Activated CD8-positive, alpha-beta memory T cell treated with anti-CD3 and anti-CD28 coated beads, Interleukin-2, amount 50 U/mL, for 48 hours (primary cell): ENCODE measurements around the gene TESK2.

ENCODE experiments used
- DNase-seq: peaks from one replicate; pipeline ENCODE4 v3.0.0-alpha.2; 2020

Gene TESK2

DNA sequence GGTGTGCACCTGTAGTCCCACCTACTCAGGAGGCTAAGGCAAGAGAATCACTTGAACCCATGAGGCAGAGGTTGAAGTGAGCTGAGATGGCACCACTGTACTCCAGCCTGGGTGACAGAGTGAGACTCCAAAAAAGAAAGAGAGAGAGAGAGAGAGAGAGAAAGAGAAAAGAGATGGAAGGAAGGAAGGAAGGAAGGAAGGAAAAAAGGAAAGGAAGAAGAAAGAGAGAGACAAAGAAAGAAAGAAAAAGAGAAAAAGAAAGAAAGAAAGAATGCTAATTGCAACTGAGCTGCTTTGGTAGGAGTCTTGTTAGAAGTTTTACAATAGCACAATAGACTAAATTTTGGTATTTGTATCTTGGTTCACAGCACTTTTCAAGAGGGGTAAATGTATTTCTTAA lies 25.7 kb downstream of the TESK2 start:
- no peak for DNase-seq

- no peak for DNase-seq
Measured at GRCh38 chr1:45458894-45459293, 32.1 kb downstream of the TESK2 start.

DNA sequence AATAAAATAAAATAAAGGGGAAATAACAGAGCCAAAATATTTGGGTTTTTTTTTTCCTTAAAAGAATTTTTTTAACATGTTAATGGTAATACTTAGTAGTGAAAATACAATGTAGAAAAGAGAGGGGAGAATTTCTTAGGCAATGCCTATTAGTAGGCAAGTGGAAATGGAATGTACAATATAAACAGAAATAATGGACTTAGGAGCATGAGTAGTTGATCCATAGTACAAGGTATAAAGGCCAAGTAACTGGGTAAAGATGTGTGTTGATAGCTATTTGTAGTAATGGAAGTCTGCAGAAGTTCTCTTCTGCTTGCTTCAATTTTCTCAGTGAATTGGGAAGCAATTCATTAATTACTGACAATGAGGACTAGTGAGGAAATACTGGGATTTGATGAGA lies 34.4 kb downstream of the TESK2 start:
- DNase-seq: no peak

DNA sequence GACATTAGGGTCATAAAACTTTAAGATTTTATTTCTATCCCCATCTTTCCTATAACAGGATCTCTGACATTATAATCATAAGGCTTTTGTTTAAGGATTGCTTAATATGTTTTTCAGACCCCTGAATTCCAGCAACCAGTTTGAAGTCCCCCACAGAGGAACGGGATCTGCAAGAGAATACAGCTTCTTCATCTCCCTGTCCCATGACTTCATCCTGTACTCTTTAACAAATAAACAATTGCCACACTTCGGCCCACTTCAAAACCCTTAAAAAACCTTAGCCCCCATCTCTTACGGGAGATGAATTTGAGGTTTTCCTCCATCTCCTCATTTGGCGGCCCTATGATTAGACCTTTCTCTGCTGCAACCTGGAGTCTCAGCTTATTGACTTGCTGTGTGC lies 35.8 kb downstream of the TESK2 start:
- no peak for DNase-seq

DNA sequence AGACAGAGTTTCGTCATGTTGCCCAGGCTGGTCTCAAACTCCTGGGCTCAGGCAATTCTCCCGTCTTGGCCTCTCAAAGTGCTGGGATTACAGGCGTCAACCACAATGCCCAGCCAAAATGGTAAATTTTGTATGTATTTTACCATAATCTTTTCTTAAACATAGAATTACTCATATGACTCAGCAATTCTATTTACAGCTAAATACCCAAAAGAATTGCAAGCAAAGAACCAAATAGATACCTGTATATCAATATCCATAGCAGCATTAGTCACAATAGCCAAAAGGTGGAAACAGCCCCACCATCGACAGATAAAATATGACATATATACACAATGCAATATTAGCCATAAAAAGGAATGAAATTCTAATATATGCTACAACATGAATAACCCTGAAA lies 36.5 kb downstream of the TESK2 start:
- no peak for DNase-seq

GRCh38 chr1:45452503-45452902 lies 38.5 kb downstream of the TESK2 start:
- DNase-seq: no peak

GRCh38 chr1:45448357-45448756 lies 42.6 kb downstream of the TESK2 start:
- no peak for DNase-seq

GRCh38 chr1:45446950-45447672 lies 43.9 kb downstream of the TESK2 start:
- no peak for DNase-seq

GRCh38 chr1:45446530-45446929 lies 44.4 kb downstream of the TESK2 start:
- DNase-seq: no peak

- DNase-seq: no peak
Measured at GRCh38 chr1:45444609-45445131, 46.3 kb downstream of the TESK2 start.

- no peak for DNase-seq
Measured at GRCh38 chr1:45443580-45444446, 47.1 kb downstream of the TESK2 start.

DNA sequence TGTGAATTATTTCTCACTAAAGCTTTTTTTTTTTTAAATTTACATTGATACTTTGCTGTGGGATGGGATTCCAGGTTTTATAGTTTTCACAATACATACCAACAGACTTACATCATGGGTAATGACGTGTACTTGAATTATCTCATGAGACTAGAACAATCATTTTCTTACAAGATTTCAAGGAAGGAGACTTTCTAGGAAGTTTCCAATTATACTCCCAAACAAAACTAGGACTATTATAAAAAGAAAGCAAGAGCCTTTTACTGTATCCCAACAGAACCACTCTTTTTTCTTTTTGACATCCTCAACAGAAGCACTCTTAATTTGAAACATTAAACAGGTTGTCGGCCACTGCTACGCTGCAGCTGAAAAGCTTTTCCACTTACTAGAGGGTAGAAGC lies 48.7 kb downstream of the TESK2 start:
- no peak for DNase-seq

GRCh38 chr1:45437323-45437722 lies 53.6 kb downstream of the TESK2 start:
- no peak for DNase-seq

GRCh38 chr1:45430490-45430889 lies 60.5 kb downstream of the TESK2 start:
- DNase-seq: no peak

DNA sequence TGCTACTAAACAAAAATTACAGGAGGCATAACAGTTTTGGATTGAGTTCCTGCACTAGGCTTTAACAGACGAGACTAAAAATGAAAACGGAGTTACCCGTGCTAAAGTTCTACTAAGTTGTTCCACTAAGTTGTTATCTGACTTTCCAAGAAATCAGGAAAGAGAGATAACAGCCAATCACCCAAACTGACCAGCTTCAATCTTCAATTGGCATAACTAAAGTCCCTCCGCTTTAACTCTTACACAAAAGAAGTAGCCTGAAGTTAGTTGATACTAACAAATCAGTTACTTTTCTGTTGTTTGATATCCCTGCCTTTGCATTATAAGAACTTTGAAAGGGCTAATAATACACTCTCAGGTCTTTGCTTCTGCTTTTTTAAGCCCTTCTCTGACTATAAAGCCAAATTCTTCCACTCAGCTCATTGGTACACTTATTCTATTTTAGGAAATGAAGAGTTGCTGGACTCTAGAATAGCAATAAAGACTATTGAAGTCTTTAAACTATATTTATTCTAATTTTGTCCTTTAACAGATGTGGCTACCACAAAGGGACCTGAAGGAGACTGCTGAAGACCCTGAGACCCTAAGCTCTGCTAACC lies 61.3 kb downstream of the TESK2 start:
- no peak for DNase-seq

GRCh38 chr1:45423906-45424678 lies 66.9 kb downstream of the TESK2 start:
- no peak for DNase-seq

DNA sequence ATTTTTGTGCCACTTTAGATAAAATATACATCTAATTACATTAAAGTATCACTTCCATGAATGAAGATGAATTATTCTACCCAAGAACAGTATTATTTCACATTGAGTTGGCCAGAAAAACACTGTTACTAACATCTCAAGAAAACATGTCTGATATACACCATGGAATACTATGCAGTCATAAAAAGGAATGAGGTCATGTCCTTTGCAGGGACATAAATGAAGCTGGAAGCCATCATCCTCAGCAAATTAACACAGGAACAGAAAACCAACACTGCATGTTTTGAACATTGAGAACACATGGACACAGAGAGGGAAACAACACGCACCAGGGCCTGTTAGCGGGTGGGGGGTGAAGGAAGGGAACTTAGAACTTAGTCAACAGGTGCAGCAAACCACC lies 69.0 kb downstream of the TESK2 start:
- no peak for DNase-seq

GRCh38 chr1:45414746-45415145 lies 76.2 kb downstream of the TESK2 start:
- DNase-seq: no peak

DNA sequence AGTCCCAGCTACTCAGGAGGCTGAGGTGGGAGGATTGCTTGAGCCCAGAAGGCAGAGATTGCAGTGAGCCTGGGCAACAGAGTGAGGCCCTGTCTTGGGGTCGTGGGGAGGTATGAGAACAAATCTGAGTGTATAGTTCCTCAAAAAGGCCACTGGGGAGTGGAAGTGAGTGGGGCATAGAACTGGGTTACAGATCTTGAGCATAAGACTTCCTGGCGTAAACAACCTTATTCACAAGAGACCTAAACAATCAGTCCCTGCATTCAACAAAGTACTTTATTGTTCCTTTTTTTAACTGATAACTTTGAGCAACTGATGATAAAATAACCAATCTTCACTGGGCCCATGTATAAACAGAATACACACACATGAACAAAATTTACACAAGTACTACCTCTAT lies 78.1 kb downstream of the TESK2 start:
- DNase-seq: no peak

DNA sequence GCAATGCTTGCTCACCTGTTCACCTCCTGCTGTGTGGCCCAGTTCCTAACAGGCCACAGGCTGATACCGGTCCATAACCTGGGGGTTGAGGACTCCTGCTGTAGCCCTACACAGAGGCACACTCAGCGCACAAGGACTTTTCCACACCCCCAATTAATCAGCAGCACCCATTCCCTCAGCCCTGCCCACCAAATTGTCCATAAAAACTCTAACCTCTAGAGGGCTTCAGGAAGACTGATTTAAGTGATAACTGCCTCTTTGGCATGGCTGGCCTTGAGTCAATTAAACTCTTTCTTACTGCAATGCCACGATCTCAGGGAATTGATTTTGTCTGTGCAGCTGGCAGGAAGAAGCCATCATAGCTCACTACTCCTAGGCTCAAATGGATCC lies 79.5 kb downstream of the TESK2 start:
- no peak for DNase-seq

DNA sequence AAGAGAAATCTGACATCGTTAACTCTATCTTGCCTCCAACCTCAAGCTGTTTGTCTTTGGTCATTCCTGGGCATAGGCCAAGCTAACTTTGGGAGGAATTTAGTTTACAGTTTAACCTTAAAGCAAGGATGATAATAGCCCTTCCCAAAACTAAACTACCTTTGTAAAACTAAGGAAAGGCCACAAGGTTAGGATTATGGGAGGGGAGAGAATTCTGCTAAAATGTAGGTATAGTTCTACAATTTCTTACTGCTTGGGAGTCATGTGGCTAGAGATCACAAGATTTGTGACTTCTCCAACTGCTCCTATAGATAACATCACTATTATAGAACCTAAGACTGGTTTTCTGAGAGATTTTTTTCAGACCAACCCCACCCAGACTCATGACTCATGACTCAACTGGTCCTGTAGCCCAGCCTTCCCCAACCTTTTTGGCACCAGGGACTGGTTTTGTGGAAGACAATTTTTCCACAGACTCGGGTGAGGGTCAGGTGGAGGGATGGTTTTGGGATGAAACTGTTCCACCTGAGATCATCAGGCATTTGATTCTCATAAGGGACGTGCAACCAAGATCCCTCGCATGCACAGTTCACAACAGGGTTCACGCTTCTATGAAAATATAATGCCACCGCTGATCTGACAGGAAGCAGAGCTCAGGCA lies 80.0 kb downstream of the TESK2 start:
- DNase-seq: no peak

GRCh38 chr1:45409276-45409675 lies 81.7 kb downstream of the TESK2 start:
- no peak for DNase-seq
